Hepatocyte (in vitro differentiated cells): ENCODE results near the gene PREPL. TPM values are rescaled to one million over a fixed set of nuclear protein-coding genes. Genes with fewer than 3 reads are reported as not detected.

Experiments
- DNase-seq: peaks from one replicate; pipeline ENCODE4 v3.0.0-alpha.2; 2016; ENCODE audit warnings: low spot score
- H2AFZ ChIP-seq: fragments of 200-600 bp; sonication (generic); 2 replicates; pipeline ENCODE4 v1.6.0; 2016; ENCODE audit warnings: antibody characterized with exemption, mild to moderate bottlenecking
- H3K27ac ChIP-seq: fragments of 200-600 bp; sonication (generic); 2 replicates; pipeline ENCODE4 v1.5.1; 2016; ENCODE audit warnings: mild to moderate bottlenecking
- H3K27me3 ChIP-seq: fragments of 200-600 bp; sonication (generic); 2 replicates; pipeline ENCODE4 v1.6.1; 2016
- H3K36me3 ChIP-seq: fragments of 200-600 bp; sonication (generic); replicated peaks from 2 replicates; pipeline ENCODE4 v1.5.1; 2016; ENCODE audit warnings: low read depth; ENCODE audit not compliant: insufficient read depth
- H3K4me1 ChIP-seq: fragments of 200-600 bp; sonication (generic); 2 replicates; pipeline ENCODE4 v1.5.1; 2016; ENCODE audit warnings: mild to moderate bottlenecking, moderate library complexity; ENCODE audit not compliant: insufficient read depth
- H3K4me2 ChIP-seq: fragments of 200-600 bp; sonication (generic); 2 replicates; pipeline ENCODE4 v1.6.0; 2016
- H3K4me3 ChIP-seq: fragments of 200-600 bp; sonication (generic); 2 replicates; pipeline ENCODE4 v1.5.1; 2016; ENCODE audit warnings: mild to moderate bottlenecking
- H3K79me2 ChIP-seq: fragments of 200-600 bp; sonication (generic); 2 replicates; pipeline ENCODE4 v1.6.0; 2017; ENCODE audit warnings: mild to moderate bottlenecking
- H3K9me2 ChIP-seq: fragments of 200-600 bp; sonication (generic); replicated peaks from 2 replicates; pipeline ENCODE4 v1.6.0; 2017; ENCODE audit warnings: mild to moderate bottlenecking; ENCODE audit not compliant: insufficient read depth
- H3K9me3 ChIP-seq: fragments of 200-600 bp; sonication (generic); 2 replicates; pipeline ENCODE4 v1.5.1; 2016; ENCODE audit warnings: low read depth, mild to moderate bottlenecking
- H4K20me1 ChIP-seq: fragments of 200-600 bp; sonication (generic); 2 replicates; pipeline ENCODE4 v1.6.0; 2016; ENCODE audit warnings: mild to moderate bottlenecking; ENCODE audit not compliant: insufficient read depth, poor library complexity, severe bottlenecking
- CTCF ChIP-seq: fragments of 200-600 bp; sonication (generic); IDR thresholded peaks from 2 replicates; pipeline ENCODE4 v1.5.1; 2016; ENCODE audit warnings: antibody characterized with exemption, mild to moderate bottlenecking; ENCODE audit not compliant: poor library complexity
- EZH2 ChIP-seq: fragments of 200-600 bp; sonication (generic); IDR thresholded peaks from 2 replicates; pipeline ENCODE4 v1.6.1; 2016; ENCODE audit warnings: antibody characterized with exemption, mild to moderate bottlenecking, borderline replicate concordance
- EZH2phosphoT487 ChIP-seq: fragments of 200-600 bp; sonication (generic); IDR thresholded peaks from one replicate; pipeline ENCODE4 v1.6.1; 2018; ENCODE audit warnings: antibody characterized with exemption, mild to moderate bottlenecking, low read depth, moderate library complexity; ENCODE audit not compliant: unreplicated experiment, severe bottlenecking
- WGBS: methylation state at CpG from one replicate; pipeline ENCODE4 v1.1.6; 2016; ENCODE audit warnings: low lambda C conversion rate; ENCODE audit errors: missing lambda C conversion rate; 5-methylcytosine and 5-hydroxymethylcytosine counted together
- polyA plus RNA-seq: library from polyadenylated mRNA; unstranded; fragments of >200 nt; fragmentation: Nextera tagmentation; extraction: Ambion mirVana; gene quantifications from 2 replicates; pipeline ENCODE4 v1.2.1, GENCODE V29; 2016
- total RNA-seq: library from RNA; depleted of rRNA; stranded (reverse); fragments of >200 nt; gene quantifications from 2 replicates; pipeline ENCODE4 v1.2.3, GENCODE V29; 2014

The PREPL gene
- total and polyA plus RNA-seq, 2 experiments from 2014 or later: 21.7 to 44.3 TPM

- Histone ChIP-seq H3K4me1 (no peaks in the 10 kb centered on the region), H3K27me3 (no peaks in the 10 kb centered on the region), H3K9me3 (no peaks in the 10 kb centered on the region), H3K27ac (no peak overlapping the region), H3K9me2 (no peaks in the 10 kb centered on the region), H3K4me2 (no peak overlapping the region), H4K20me1 (no peaks in the 10 kb centered on the region), H3K79me2 (no peaks in the 10 kb centered on the region), H2AFZ (no peak overlapping the region), H3K36me3 (no peaks in the 10 kb centered on the region), H3K4me3 (no peak overlapping the region)
- TF ChIP-seq EZH2: no peak
- no peak for TF ChIP-seq EZH2phosphoT487
- no peak for TF ChIP-seq CTCF
- WGBS: 88% methylated on average over 4 of the region's 4 CpGs
- no peak for DNase-seq
Observed at GRCh38 chr2:44325897-44326296, 35.4 kb downstream of the PREPL start.

GRCh38 chr2:44324971-44325426 is 36.3 kb downstream of the PREPL start:
- Histone ChIP-seq H3K27ac (no peak overlapping the region), H4K20me1 (no peaks in the 10 kb centered on the region), H3K79me2 (no peaks in the 10 kb centered on the region), H3K27me3 (no peaks in the 10 kb centered on the region), H3K9me2 (no peaks in the 10 kb centered on the region), H3K4me3 (no peak overlapping the region), H3K36me3 (no peaks in the 10 kb centered on the region), H2AFZ (no peak overlapping the region), H3K4me2 (no peak overlapping the region), H3K9me3 (no peaks in the 10 kb centered on the region), H3K4me1 (no peaks in the 10 kb centered on the region)
- WGBS: 95% methylated on average over 1 of the region's 1 CpG
- TF ChIP-seq EZH2 (no peak), EZH2phosphoT487 (no peak), CTCF (no peak)
- DNase-seq: no peak

- no peaks in the 10 kb centered on the region for H3K9me3 ChIP-seq
- no peaks in the 10 kb centered on the region for H3K36me3 ChIP-seq
- H3K27me3 ChIP-seq: no peaks in the 10 kb centered on the region
- no peak for TF ChIP-seq CTCF
- no peak for TF ChIP-seq EZH2
- H3K27ac ChIP-seq: no peak overlapping the region
- no peaks in the 10 kb centered on the region for H3K4me1 ChIP-seq
- H3K79me2 ChIP-seq: no peaks in the 10 kb centered on the region
- H3K4me2 ChIP-seq: no peak overlapping the region
- no peak overlapping the region for H2AFZ ChIP-seq
- no peaks in the 10 kb centered on the region for H4K20me1 ChIP-seq
- no peak overlapping the region for H3K4me3 ChIP-seq
- DNase-seq: no peak
- H3K9me2 ChIP-seq: no peaks in the 10 kb centered on the region
- 98% methylated on average over 5 of the region's 5 CpGs for WGBS
Observed at GRCh38 chr2:44321360-44321759, 39.9 kb downstream of the PREPL start.

DNA sequence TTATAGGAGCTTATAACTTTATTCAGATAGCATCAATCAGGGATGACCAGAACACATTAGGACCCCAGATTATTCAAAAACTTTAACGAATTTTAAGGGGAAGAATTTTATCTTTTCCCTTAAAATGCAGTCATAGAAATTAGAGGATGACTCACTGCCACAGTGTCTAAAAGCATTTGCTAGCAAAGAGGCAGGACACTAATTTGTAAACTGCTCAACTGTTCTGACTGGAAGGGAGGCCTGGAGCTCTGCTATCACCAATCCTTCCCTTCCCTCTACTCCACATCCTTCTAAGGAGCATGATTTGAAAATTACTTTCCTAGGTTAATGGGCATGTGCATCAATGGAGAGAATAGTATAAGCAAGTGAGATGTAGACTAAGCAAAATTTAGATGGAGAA is 40.5 kb downstream of the PREPL start:
- no peaks in the 10 kb centered on the region for H4K20me1 ChIP-seq
- H3K27ac ChIP-seq: no peak overlapping the region
- no peak for TF ChIP-seq EZH2
- no peak for TF ChIP-seq EZH2phosphoT487
- no peak for TF ChIP-seq CTCF
- no peaks in the 10 kb centered on the region for H3K9me2 ChIP-seq
- no peaks in the 10 kb centered on the region for H3K27me3 ChIP-seq
- no peak for DNase-seq
- H3K4me1 ChIP-seq: no peaks in the 10 kb centered on the region
- H2AFZ ChIP-seq: no peak overlapping the region
- no peak overlapping the region for H3K4me2 ChIP-seq
- no peaks in the 10 kb centered on the region for H3K79me2 ChIP-seq
- 83% methylated on average over 1 of the region's 1 CpG for WGBS
- H3K9me3 ChIP-seq: no peaks in the 10 kb centered on the region
- no peaks in the 10 kb centered on the region for H3K36me3 ChIP-seq
- no peak overlapping the region for H3K4me3 ChIP-seq
